Measurements from ENCODE around the gene DRAXIN. TPM values are rescaled to one million over a fixed set of nuclear protein-coding genes. Genes with fewer than 3 reads are reported as not detected.

Gene DRAXIN
- total RNA-seq, 4 donors from 2014 or later: 0.17 TPM; not detected in 3

DNA sequence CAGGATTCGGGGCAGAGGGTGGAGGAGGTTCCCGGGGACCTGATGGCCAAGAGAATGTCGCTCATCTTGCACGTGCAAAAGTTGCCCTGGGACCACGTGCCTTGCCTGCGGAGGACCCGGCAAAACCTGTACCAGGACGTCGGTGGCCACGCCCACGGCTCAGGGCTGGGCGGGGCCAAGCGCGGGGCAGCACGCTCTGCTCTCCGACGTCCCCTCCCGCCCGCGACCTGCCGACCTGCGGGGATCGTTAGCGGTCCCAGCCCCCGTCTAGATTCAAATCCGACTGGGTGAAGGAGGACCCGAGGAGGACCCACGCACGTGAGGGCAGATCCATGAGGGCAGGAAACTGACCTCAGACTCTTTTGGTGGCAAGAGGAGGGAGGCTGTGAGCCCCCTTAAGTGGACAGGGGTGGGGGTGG lies 70.5 kb downstream of the DRAXIN start, which contains the start of gene C1orf167:
C1orf167 (plus strand) TSS at position 206 of the 419 bp plus-strand sequence. CDS start 2,208 bp downstream, outside the sequence.
- TF ChIP-seq, protein P1, sequence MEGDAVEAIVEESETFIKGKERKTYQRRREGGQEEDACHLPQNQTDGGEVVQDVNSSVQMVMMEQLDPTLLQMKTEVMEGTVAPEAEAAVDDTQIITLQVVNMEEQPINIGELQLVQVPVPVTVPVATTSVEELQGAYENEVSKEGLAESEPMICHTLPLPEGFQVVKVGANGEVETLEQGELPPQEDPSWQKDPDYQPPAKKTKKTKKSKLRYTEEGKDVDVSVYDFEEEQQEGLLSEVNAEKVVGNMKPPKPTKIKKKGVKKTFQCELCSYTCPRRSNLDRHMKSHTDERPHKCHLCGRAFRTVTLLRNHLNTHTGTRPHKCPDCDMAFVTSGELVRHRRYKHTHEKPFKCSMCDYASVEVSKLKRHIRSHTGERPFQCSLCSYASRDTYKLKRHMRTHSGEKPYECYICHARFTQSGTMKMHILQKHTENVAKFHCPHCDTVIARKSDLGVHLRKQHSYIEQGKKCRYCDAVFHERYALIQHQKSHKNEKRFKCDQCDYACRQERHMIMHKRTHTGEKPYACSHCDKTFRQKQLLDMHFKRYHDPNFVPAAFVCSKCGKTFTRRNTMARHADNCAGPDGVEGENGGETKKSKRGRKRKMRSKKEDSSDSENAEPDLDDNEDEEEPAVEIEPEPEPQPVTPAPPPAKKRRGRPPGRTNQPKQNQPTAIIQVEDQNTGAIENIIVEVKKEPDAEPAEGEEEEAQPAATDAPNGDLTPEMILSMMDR (IDR thresholded peaks at IDR 0.05; ENCODE audit: low read depth): no peak

GRCh38 chr1:11764115-11764514 lies 72.6 kb downstream of the DRAXIN start:
- TF ChIP-seq, protein P1 (IDR thresholded peaks at IDR 0.05; ENCODE audit: low read depth): no peak

GRCh38 chr1:11764519-11764918 lies 73.0 kb downstream of the DRAXIN start:
- TF ChIP-seq, protein P1 (IDR thresholded peaks at IDR 0.05; ENCODE audit: low read depth): no peak

DNA sequence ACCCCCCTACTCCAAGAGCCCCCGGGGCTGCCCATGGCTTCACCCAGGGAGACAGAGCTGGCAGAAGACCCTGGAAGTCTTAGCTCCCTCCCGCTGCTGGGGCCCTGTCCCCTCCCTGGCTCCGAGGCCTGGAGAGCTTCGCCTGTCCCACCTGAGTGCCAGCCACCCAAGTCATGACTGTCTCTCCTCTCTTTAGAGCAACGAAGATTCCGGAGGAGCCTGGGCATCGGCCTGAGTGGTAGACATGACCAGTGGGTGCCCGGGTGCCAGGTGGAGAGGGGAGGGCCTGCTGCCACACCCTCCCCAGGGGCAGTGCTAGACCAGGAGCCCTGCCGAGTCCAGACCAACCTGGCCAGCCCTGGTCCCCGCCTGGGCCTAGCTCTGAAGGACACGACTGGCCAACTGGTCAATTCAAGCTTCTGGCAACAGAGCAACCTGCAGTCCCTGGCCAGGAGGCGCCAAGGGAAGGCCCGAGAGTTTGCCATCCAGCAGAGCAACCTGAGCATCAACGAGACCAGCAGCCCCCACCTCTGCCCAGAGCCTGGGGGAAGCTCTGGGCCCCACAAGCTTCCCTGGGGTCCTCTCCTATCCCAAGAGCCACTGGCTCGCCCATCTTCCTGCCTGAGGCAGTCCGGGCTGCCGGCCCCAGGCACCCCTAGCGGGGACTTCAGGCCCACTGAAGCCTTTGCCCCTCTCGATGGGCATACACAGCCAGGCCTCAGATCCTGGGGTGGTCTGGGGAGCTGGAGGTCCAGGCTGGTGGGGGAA lies 74.3 kb downstream of the DRAXIN start:
- TF ChIP-seq, protein P1 (IDR thresholded peaks at IDR 0.05; ENCODE audit: low read depth): no peak

DNA sequence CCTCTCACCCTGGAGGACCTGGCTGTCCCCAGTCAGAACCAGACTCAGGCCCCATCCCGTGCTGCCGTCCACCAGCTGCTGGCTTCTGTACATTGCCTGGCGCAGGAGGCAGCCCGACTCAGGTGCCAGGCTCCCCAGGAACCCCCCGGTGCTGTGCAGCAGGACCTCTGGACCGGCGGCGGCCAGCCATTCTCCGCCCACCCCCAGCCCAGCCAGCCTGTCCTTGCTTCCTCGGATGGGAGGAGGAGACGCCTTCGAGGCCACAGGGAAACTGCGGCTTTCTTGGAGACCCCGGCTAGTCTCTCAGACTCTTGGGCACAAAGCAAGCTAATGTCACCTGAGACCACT lies 74.9 kb downstream of the DRAXIN start:
- TF ChIP-seq, protein P1 (IDR thresholded peaks at IDR 0.05; ENCODE audit: low read depth): no peak

GRCh38 chr1:11767922-11768704 lies 76.6 kb downstream of the DRAXIN start:
- TF ChIP-seq, protein P1 (IDR thresholded peaks at IDR 0.05; ENCODE audit: low read depth): no peak

GRCh38 chr1:11768821-11769220 lies 77.3 kb downstream of the DRAXIN start:
- TF ChIP-seq, protein P1 (IDR thresholded peaks at IDR 0.05; ENCODE audit: low read depth): no peak
